ENCODE results near the gene PCYT2.

PCYT2 gene

DNA sequence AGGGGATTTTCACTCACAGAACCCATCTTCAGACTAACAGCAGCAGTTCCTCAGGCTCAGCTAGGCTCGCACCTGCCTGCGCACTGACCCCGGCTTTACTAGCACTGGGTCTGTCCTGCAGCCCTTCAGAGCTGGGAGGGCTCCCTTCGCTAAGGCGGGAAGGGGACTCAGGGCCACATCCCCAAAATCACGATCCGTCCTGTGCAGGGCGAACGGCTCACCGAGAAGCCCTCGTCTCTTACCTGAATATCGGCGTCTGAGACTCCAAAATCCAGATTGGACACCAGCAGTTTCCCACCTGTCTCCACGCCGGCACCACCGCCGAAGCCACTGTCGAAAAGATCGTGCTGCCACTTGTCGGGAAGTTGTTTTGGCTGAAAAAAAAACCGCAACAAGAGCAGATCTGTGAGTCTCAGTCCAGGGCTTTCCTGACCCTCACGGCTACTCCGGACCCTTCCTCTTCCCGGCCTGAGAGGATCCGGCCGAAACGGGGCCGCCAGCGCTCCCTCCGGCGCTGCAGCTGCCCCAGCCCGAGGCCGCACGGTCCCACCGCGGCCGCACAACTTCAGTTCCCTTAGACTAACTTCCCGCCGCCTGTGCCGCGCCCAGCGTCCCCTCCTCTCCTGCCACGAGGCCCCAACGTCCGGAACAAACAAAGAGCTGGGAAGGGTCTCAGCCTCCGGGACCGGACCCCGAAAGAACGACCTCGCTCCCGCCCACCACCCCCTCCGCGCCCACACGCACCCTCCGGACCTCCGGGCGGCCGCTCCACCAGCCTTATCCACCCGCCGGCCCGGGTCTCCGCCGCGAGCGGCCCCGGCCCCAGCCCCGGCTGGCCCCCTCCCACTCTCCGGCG, 20.5 kb downstream of the PCYT2 start (continued):
- TF ChIP-seq, protein P1, sequence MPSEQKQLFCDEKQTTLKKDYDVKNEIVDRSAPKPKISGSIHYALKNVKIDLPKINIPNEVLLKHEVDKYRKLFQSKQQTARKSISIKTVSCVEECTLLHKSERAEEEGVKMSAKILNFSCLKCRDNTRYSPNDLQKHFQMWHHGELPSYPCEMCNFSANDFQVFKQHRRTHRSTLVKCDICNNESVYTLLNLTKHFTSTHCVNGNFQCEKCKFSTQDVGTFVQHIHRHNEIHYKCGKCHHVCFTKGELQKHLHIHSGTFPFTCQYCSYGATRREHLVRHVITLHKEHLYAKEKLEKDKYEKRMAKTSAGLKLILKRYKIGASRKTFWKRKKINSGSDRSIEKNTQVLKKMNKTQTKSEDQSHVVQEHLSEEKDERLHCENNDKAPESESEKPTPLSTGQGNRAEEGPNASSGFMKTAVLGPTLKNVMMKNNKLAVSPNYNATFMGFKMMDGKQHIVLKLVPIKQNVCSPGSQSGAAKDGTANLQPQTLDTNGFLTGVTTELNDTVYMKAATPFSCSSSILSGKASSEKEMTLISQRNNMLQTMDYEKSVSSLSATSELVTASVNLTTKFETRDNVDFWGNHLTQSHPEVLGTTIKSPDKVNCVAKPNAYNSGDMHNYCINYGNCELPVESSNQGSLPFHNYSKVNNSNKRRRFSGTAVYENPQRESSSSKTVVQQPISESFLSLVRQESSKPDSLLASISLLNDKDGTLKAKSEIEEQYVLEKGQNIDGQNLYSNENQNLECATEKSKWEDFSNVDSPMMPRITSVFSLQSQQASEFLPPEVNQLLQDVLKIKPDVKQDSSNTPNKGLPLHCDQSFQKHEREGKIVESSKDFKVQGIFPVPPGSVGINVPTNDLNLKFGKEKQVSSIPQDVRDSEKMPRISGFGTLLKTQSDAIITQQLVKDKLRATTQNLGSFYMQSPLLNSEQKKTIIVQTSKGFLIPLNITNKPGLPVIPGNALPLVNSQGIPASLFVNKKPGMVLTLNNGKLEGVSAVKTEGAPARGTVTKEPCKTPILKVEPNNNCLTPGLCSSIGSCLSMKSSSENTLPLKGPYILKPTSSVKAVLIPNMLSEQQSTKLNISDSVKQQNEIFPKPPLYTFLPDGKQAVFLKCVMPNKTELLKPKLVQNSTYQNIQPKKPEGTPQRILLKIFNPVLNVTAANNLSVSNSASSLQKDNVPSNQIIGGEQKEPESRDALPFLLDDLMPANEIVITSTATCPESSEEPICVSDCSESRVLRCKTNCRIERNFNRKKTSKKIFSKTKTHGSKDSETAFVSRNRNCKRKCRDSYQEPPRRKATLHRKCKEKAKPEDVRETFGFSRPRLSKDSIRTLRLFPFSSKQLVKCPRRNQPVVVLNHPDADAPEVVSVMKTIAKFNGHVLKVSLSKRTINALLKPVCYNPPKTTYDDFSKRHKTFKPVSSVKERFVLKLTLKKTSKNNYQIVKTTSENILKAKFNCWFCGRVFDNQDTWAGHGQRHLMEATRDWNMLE (tag by site-specific recombination; conservative IDR thresholded peaks at IDR 0.05; ENCODE audit: low read depth) = no peak
- no peak for TF ChIP-seq ZNF837 (tag by site-specific recombination; IDR thresholded peaks at IDR 0.05)
- no peak for TF ChIP-seq ZBTB21 (tag by site-specific recombination; IDR thresholded peaks at IDR 0.05)
- TF ChIP-seq ZNF10 (tag by site-specific recombination; IDR thresholded peaks at IDR 0.05) = no peak
- TF ChIP-seq, protein P2, sequence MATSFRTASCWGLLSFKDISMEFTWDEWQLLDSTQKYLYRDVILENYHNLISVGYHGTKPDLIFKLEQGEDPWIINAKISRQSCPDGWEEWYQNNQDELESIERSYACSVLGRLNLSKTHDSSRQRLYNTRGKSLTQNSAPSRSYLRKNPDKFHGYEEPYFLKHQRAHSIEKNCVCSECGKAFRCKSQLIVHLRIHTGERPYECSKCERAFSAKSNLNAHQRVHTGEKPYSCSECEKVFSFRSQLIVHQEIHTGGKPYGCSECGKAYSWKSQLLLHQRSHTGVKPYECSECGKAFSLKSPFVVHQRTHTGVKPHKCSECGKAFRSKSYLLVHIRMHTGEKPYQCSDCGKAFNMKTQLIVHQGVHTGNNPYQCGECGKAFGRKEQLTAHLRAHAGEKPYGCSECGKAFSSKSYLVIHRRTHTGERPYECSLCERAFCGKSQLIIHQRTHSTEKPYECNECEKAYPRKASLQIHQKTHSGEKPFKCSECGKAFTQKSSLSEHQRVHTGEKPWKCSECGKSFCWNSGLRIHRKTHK (tag by site-specific recombination; IDR thresholded peaks at IDR 0.05) = no peak
- no peak for TF ChIP-seq ZFP41 (tag by site-specific recombination; IDR thresholded peaks at IDR 0.05; ENCODE audit: borderline replicate concordance)
- TF ChIP-seq, protein P3, sequence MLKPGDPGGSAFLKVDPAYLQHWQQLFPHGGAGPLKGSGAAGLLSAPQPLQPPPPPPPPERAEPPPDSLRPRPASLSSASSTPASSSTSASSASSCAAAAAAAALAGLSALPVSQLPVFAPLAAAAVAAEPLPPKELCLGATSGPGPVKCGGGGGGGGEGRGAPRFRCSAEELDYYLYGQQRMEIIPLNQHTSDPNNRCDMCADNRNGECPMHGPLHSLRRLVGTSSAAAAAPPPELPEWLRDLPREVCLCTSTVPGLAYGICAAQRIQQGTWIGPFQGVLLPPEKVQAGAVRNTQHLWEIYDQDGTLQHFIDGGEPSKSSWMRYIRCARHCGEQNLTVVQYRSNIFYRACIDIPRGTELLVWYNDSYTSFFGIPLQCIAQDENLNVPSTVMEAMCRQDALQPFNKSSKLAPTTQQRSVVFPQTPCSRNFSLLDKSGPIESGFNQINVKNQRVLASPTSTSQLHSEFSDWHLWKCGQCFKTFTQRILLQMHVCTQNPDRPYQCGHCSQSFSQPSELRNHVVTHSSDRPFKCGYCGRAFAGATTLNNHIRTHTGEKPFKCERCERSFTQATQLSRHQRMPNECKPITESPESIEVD (tag by site-specific recombination; IDR thresholded peaks at IDR 0.05) = no peak
- TF ChIP-seq, protein P4, sequence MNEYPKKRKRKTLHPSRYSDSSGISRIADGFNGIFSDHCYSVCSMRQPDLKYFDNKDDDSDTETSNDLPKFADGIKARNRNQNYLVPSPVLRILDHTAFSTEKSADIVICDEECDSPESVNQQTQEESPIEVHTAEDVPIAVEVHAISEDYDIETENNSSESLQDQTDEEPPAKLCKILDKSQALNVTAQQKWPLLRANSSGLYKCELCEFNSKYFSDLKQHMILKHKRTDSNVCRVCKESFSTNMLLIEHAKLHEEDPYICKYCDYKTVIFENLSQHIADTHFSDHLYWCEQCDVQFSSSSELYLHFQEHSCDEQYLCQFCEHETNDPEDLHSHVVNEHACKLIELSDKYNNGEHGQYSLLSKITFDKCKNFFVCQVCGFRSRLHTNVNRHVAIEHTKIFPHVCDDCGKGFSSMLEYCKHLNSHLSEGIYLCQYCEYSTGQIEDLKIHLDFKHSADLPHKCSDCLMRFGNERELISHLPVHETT (tag by site-specific recombination; IDR thresholded peaks at IDR 0.05) = no peak
- TF ChIP-seq ZNF202 (tag by site-specific recombination; IDR thresholded peaks at IDR 0.05; ENCODE audit: borderline replicate concordance) = no peak
- no peak for TF ChIP-seq ZNF555 (tag by site-specific recombination; conservative IDR thresholded peaks at IDR 0.05)
- TF ChIP-seq MEIS1 (CRISPR knock-in tag; IDR thresholded peaks at IDR 0.05; ENCODE audit: borderline replicate concordance) = no peak
- TF ChIP-seq ZBTB48 (tag by site-specific recombination; IDR thresholded peaks at IDR 0.05) = no peak
- no peak for TF ChIP-seq ZNF266 (tag by site-specific recombination; IDR thresholded peaks at IDR 0.05; ENCODE audit: low read depth)
- TF ChIP-seq ZNF248 (tag by site-specific recombination; IDR thresholded peaks at IDR 0.05) = no peak
- TF ChIP-seq, protein P5, sequence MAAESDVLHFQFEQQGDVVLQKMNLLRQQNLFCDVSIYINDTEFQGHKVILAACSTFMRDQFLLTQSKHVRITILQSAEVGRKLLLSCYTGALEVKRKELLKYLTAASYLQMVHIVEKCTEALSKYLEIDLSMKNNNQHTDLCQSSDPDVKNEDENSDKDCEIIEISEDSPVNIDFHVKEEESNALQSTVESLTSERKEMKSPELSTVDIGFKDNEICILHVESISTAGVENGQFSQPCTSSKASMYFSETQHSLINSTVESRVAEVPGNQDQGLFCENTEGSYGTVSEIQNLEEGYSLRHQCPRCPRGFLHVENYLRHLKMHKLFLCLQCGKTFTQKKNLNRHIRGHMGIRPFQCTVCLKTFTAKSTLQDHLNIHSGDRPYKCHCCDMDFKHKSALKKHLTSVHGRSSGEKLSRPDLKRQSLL (tag by site-specific recombination; IDR thresholded peaks at IDR 0.05) = no peak
- no peak for TF ChIP-seq RBAK (tag by site-specific recombination; IDR thresholded peaks at IDR 0.05)
- no peak for TF ChIP-seq GLI2 (tag by site-specific recombination; IDR thresholded peaks at IDR 0.05; ENCODE audit: borderline replicate concordance, low read depth)
- no peak for TF ChIP-seq ZNF292 (tag by site-specific recombination; IDR thresholded peaks at IDR 0.05; ENCODE audit: borderline replicate concordance, low read depth)
- TF ChIP-seq ZNF610 (tag by site-specific recombination; IDR thresholded peaks at IDR 0.05; ENCODE audit: borderline replicate concordance) = no peak
- TF ChIP-seq ZNF658 (tag by site-specific recombination; IDR thresholded peaks at IDR 0.05) = no peak
- TF ChIP-seq ZNF311 (tag by site-specific recombination; IDR thresholded peaks at IDR 0.05; ENCODE audit: borderline replicate concordance) = no peak
- TF ChIP-seq MZF1 (tag by site-specific recombination; IDR thresholded peaks at IDR 0.05; ENCODE audit: borderline replicate concordance) = no peak
- TF ChIP-seq ZNF596 (tag by site-specific recombination; IDR thresholded peaks at IDR 0.05) = no peak
- TF ChIP-seq ZNF843 (tag by site-specific recombination; IDR thresholded peaks at IDR 0.05) = no peak
- TF ChIP-seq, protein P6, sequence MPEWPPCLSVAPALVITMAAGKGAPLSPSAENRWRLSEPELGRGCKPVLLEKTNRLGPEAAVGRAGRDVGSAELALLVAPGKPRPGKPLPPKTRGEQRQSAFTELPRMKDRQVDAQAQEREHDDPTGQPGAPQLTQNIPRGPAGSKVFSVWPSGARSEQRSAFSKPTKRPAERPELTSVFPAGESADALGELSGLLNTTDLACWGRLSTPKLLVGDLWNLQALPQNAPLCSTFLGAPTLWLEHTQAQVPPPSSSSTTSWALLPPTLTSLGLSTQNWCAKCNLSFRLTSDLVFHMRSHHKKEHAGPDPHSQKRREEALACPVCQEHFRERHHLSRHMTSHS (tag by site-specific recombination; IDR thresholded peaks at IDR 0.05) = no peak
- TF ChIP-seq ZNF530 (tag by site-specific recombination; IDR thresholded peaks at IDR 0.05; ENCODE audit: low read depth) = no peak
- no peak for TF ChIP-seq ZNF324 (tag by site-specific recombination; IDR thresholded peaks at IDR 0.05)
- TF ChIP-seq SP3 (tag by site-specific recombination; IDR thresholded peaks at IDR 0.05) = 0 out of 2 replicates have a peak, but pooled peaks have one; percentile 19

All from HEK293 (cell line).